ENCODE measurements around the gene RBP2.
A peak's percentile ranks its signal among the peaks of the same experiment; 100 is the strongest.

The RBP2 gene

GRCh38 chr3:139476348-139476747, at the start of gene RBP2:
Gene RBP2, minus strand, starts transcription at chr3:139476516. Its CDS starts 57 bp downstream, at chr3:139476459.
- no peak for DNase-seq

- no peak for DNase-seq
These were observed 48.7 kb upstream of the RBP2 start for GRCh38 chr3:139524841-139525636.

GRCh38 chr3:139523718-139524117, 47.4 kb upstream of the RBP2 start:
- no peak for DNase-seq

- DNase-seq: no peak
These were observed 46.9 kb upstream of the RBP2 start for GRCh38 chr3:139523166-139523565.

- no peak for DNase-seq
These were observed 46.1 kb upstream of the RBP2 start for GRCh38 chr3:139522421-139522820.

- no peak for DNase-seq
These were observed 45.5 kb upstream of the RBP2 start for GRCh38 chr3:139521816-139522215.

- DNase-seq: no peak
These were observed 44.8 kb upstream of the RBP2 start for GRCh38 chr3:139521144-139521543.

- DNase-seq: no peak
These were observed 43.9 kb upstream of the RBP2 start for GRCh38 chr3:139519998-139520737.

GRCh38 chr3:139518926-139519842, 42.9 kb upstream of the RBP2 start:
- DNase-seq: no peak

GRCh38 chr3:139518306-139518705, 42.0 kb upstream of the RBP2 start:
- no peak for DNase-seq

GRCh38 chr3:139517321-139518065, 41.2 kb upstream of the RBP2 start:
- DNase-seq: no peak

- DNase-seq: no peak
These were observed 38.4 kb upstream of the RBP2 start for GRCh38 chr3:139514741-139515140.

GRCh38 chr3:139509631-139510030, 33.3 kb upstream of the RBP2 start:
- DNase-seq: no peak

- DNase-seq: no peak
These were observed 30.4 kb upstream of the RBP2 start for GRCh38 chr3:139506766-139507165.

- DNase-seq: no peak
These were observed 29.6 kb upstream of the RBP2 start for GRCh38 chr3:139505829-139506386.

GRCh38 chr3:139499536-139499935, 23.2 kb upstream of the RBP2 start:
- DNase-seq: no peak

GRCh38 chr3:139493826-139494385, 17.6 kb upstream of the RBP2 start:
- DNase-seq: no peak

GRCh38 chr3:139491966-139492365, 15.7 kb upstream of the RBP2 start:
- no peak for DNase-seq

GRCh38 chr3:139491027-139491700, 14.8 kb upstream of the RBP2 start:
- peak; percentile 56 for DNase-seq

- DNase-seq: no peak
These were observed 5.9 kb upstream of the RBP2 start for GRCh38 chr3:139482206-139482605.

GRCh38 chr3:139481116-139481515, 4.8 kb upstream of the RBP2 start:
- no peak for DNase-seq
